Activated naive CD4-positive, alpha-beta T cell (primary cell): ENCODE measurements around the gene GALNT5.

Source experiments
- DNase-seq, 4 experiments: peaks; one replicate each; lab custom pipeline; 2025; lab: John Stamatoyannopoulos, UW

The GALNT5 gene

GRCh38 chr2:157292853-157293252, 35.3 kb downstream of the GALNT5 start:
- no peak for DNase-seq

- DNase-seq: no peak
These were observed 39.0 kb downstream of the GALNT5 start for GRCh38 chr2:157296490-157296889.

- DNase-seq: no peak
These were observed 39.5 kb downstream of the GALNT5 start for GRCh38 chr2:157296958-157297357.

- DNase-seq: no peak
These were observed 43.8 kb downstream of the GALNT5 start for GRCh38 chr2:157301307-157301706.

GRCh38 chr2:157302492-157303099, 45.1 kb downstream of the GALNT5 start:
- DNase-seq: no peak

GRCh38 chr2:157303612-157304011, 46.1 kb downstream of the GALNT5 start:
- DNase-seq: no peak

- no peak for DNase-seq
These were observed 47.6 kb downstream of the GALNT5 start for GRCh38 chr2:157304811-157305722.

GRCh38 chr2:157305723-157306110, 48.2 kb downstream of the GALNT5 start:
- DNase-seq: no peak

GRCh38 chr2:157307021-157307420, 49.5 kb downstream of the GALNT5 start:
- DNase-seq: no peak

GRCh38 chr2:157309878-157310277, 52.4 kb downstream of the GALNT5 start:
- no peak for DNase-seq

- no peak for DNase-seq
These were observed 54.2 kb downstream of the GALNT5 start for GRCh38 chr2:157311706-157312105.

GRCh38 chr2:157312866-157313486, 55.5 kb downstream of the GALNT5 start:
- DNase-seq: no peak

- no peak for DNase-seq
These were observed 58.4 kb downstream of the GALNT5 start for GRCh38 chr2:157315901-157316300.

- DNase-seq: no peak
These were observed 61.4 kb downstream of the GALNT5 start for GRCh38 chr2:157318884-157319283.

GRCh38 chr2:157319795-157320194, 62.3 kb downstream of the GALNT5 start:
- DNase-seq: no peak

- DNase-seq: no peak
These were observed 62.9 kb downstream of the GALNT5 start for GRCh38 chr2:157320409-157320808.

GRCh38 chr2:157321466-157321865, 64.0 kb downstream of the GALNT5 start:
- no peak for DNase-seq

GRCh38 chr2:157322432-157322831, 64.9 kb downstream of the GALNT5 start:
- DNase-seq: no peak

GRCh38 chr2:157324331-157324843, 66.9 kb downstream of the GALNT5 start:
- DNase-seq: no peak

- no peak for DNase-seq
These were observed 68.3 kb downstream of the GALNT5 start, which contains the start of gene ERMN for GRCh38 chr2:157325786-157326185. TSS of gene ERMN (minus strand) at chr2:157325824. CDS start at chr2:157325642, 182 bp downstream.

- DNase-seq: no peak
These were observed 69.2 kb downstream of the GALNT5 start for GRCh38 chr2:157326698-157327097.

GRCh38 chr2:157327200-157327599, 69.7 kb downstream of the GALNT5 start:
- DNase-seq: no peak
